Natural killer cell (primary cell): Measurements from ENCODE around the gene FARP1. TPM values are rescaled to one million over a fixed set of nuclear protein-coding genes. Genes with fewer than 3 reads are reported as not detected.

Source experiments
- ATAC-seq, 3 donors: fragments of 150-1000 bp in 2 of 3; fragments of 200-7000 bp in 1 of 3; cut with Tn5 transposase; 1 replicate in 1 of 3; 2 replicates in 2 of 3; pipeline ENCODE4 v1.10.0; 2021; ENCODE audit warnings: mild to moderate bottlenecking in 2 of 3, moderate library complexity in 2 of 3
- DNase-seq, 2 donors: peaks; one replicate each; pipeline versions ENCODE4 v3.0.0 to v3.0.0-alpha.2; 2013 to 2021; ENCODE audit warnings: mixed read lengths in 1 of 2
- H3K27ac ChIP-seq: one replicate; pipeline ENCODE4 v1.5.1; 2013; ENCODE audit warnings: mild to moderate bottlenecking, low read length
- H3K27me3 ChIP-seq: one replicate; pipeline ENCODE4 v1.6.1; 2013; ENCODE audit warnings: low read length; ENCODE audit not compliant: control insufficient read depth, insufficient read depth
- H3K36me3 ChIP-seq: one replicate; pipeline ENCODE4 v1.6.1; 2013; ENCODE audit warnings: low read length; ENCODE audit not compliant: control insufficient read depth, insufficient read depth
- H3K4me1 ChIP-seq: one replicate; pipeline ENCODE4 v1.6.1; 2013; ENCODE audit warnings: low read length; ENCODE audit not compliant: control insufficient read depth, insufficient read depth
- H3K4me3 ChIP-seq: one replicate; pipeline ENCODE4 v1.5.1; 2013; ENCODE audit warnings: low read length
- H3K9me3 ChIP-seq: one replicate; pipeline ENCODE4 v1.6.1; 2013; ENCODE audit warnings: low read length; ENCODE audit not compliant: control insufficient read depth, insufficient read depth
- H3K27ac Mint-ChIP-seq, 2 donors: one replicate each; pipeline ENCODE4 v1.8.0; 2022; ENCODE audit warnings: mild to moderate bottlenecking in 2 of 2, mixed read lengths in 2 of 2, moderate library complexity in 1 of 2
- H3K27me3 Mint-ChIP-seq, 2 donors: one replicate each; pipeline ENCODE4 v1.8.0; 2022; ENCODE audit warnings: low read depth in 2 of 2, mixed read lengths in 2 of 2
- H3K36me3 Mint-ChIP-seq: one replicate; pipeline ENCODE4 v1.8.0; 2022; ENCODE audit warnings: mixed read lengths
- H3K4me1 Mint-ChIP-seq, 2 donors: one replicate each; pipeline ENCODE4 v1.8.0; 2022; ENCODE audit warnings: mixed read lengths in 2 of 2
- H3K4me3 Mint-ChIP-seq: one replicate; pipeline ENCODE4 v1.8.0; 2022; ENCODE audit warnings: mild to moderate bottlenecking, moderate library complexity, mixed read lengths
- H3K9me3 Mint-ChIP-seq, 2 donors: one replicate each; pipeline ENCODE4 v1.8.0; 2022; ENCODE audit warnings: mixed read lengths in 2 of 2
- WGBS: methylation state at CpG from one replicate; pipeline ENCODE4 v1.1.7; 2013; ENCODE audit warnings: missing lambda C conversion rate; ENCODE audit not compliant: insufficient coverage; 5-methylcytosine and 5-hydroxymethylcytosine counted together
- intact Hi-C: fragments of 100-400 bp; cut with micrococcal nuclease; formaldehyde crosslinking; loops from one replicate; pipeline ENCODE4 v1.14.2; 2022
- total RNA-seq, 4 donors: library from RNA; stranded (reverse); fragments of 120-200 nt in 1 of 4; gene quantifications; one replicate each; pipeline versions ENCODE4 v1.2.3 to v1.2.4, GENCODE V29; 2013 to 2022
- TF ChIP-seq, protein P1 (sequence below): fragments of 200-600 bp; IDR thresholded peaks from one replicate; pipeline ENCODE4 v1.8.0; 2022; ENCODE audit warnings: antibody characterized with exemption

The FARP1 gene
- total RNA-seq, 3 donors from 2014 or later (not counting 1 experiment from before 2014, with no cell fraction given) = 0.71 to 1.2 (median 1.1) TPM

DNA sequence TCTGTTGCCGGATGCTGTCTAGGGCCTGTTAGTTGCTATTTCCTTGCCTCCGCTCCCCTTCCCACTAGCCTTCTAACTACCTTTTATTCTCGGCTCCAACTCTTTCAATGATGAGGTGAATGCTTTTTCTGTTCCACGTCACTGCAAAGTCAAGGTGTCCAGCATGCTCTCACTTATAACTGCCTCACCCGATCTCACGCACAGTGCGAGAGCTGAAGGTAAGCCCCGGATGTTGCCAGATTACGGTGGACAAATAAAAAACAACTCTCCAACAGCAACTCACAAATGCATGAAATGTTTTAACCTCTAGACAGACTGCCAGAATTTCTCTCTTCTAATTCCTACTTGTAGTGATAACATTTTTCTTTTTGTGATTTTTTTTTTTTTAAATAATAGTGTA lies 264.1 kb downstream of the FARP1 start:
- TF ChIP-seq, protein P1, sequence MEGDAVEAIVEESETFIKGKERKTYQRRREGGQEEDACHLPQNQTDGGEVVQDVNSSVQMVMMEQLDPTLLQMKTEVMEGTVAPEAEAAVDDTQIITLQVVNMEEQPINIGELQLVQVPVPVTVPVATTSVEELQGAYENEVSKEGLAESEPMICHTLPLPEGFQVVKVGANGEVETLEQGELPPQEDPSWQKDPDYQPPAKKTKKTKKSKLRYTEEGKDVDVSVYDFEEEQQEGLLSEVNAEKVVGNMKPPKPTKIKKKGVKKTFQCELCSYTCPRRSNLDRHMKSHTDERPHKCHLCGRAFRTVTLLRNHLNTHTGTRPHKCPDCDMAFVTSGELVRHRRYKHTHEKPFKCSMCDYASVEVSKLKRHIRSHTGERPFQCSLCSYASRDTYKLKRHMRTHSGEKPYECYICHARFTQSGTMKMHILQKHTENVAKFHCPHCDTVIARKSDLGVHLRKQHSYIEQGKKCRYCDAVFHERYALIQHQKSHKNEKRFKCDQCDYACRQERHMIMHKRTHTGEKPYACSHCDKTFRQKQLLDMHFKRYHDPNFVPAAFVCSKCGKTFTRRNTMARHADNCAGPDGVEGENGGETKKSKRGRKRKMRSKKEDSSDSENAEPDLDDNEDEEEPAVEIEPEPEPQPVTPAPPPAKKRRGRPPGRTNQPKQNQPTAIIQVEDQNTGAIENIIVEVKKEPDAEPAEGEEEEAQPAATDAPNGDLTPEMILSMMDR = no peak
- peaks cover 4 to 8% of the 10 kb centered on the region in 2 donors for H3K4me1 Mint-ChIP-seq
- Histone ChIP-seq H3K9me3 (no peaks in the 10 kb centered on the region), H3K4me3 (no peak overlapping the region), H3K4me1 (no peaks in the 10 kb centered on the region), H3K36me3 (no peaks in the 10 kb centered on the region), H3K27me3 (peaks cover 2% of the 10 kb centered on the region), H3K27ac (no peak overlapping the region)
- intact Hi-C loops = no loop called here
- no peak overlapping the region for H3K4me3 Mint-ChIP-seq
- H3K27ac Mint-ChIP-seq = no peak overlapping the region
- H3K27me3 Mint-ChIP-seq = peaks cover 13 to 25% of the 10 kb centered on the region in 2 donors
- DNase-seq = no peak
- no peaks in the 10 kb centered on the region for H3K36me3 Mint-ChIP-seq
- no peaks in the 10 kb centered on the region for H3K9me3 Mint-ChIP-seq
- no peak for ATAC-seq
- 91% methylated on average over 9 of the region's 9 CpGs for WGBS

DNA sequence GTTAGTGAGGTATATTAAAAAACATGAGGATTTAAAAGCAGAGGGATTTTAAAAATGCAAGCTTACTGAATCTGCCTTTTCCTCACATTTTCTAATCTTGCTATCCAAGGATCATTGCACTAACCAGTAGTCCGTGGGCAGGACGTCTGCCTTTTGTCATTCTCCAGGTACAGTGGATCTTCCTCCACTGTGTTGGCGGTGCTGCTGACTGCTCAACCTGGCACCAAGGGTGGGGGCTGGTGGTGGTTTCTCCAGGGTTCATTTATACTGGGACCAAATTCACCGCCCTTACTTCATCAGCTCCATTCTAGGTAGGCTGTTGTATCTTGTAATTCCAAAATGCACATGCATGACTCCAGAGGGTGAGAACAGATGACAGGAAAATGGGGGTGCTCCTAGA lies 264.7 kb downstream of the FARP1 start:
- TF ChIP-seq, protein P1 = no peak
- intact Hi-C loops = no loop called here
- no peak overlapping the region for H3K27ac ChIP-seq
- peaks cover 2% of the 10 kb centered on the region for H3K27me3 ChIP-seq
- H3K4me3 Mint-ChIP-seq = no peak overlapping the region
- H3K4me3 ChIP-seq = no peak overlapping the region
- H3K36me3 ChIP-seq = no peaks in the 10 kb centered on the region
- DNase-seq = no peak
- H3K27ac Mint-ChIP-seq = no peak overlapping the region
- peaks cover 6 to 10% of the 10 kb centered on the region in 2 donors for H3K4me1 Mint-ChIP-seq
- ATAC-seq = no peak
- H3K4me1 ChIP-seq = no peaks in the 10 kb centered on the region
- H3K9me3 ChIP-seq = no peaks in the 10 kb centered on the region
- H3K9me3 Mint-ChIP-seq = no peaks in the 10 kb centered on the region
- H3K27me3 Mint-ChIP-seq = peaks cover 12 to 31% of the 10 kb centered on the region in 2 donors
- H3K36me3 Mint-ChIP-seq = no peaks in the 10 kb centered on the region
- WGBS = 93% methylated on average over 4 of the region's 4 CpGs

DNA sequence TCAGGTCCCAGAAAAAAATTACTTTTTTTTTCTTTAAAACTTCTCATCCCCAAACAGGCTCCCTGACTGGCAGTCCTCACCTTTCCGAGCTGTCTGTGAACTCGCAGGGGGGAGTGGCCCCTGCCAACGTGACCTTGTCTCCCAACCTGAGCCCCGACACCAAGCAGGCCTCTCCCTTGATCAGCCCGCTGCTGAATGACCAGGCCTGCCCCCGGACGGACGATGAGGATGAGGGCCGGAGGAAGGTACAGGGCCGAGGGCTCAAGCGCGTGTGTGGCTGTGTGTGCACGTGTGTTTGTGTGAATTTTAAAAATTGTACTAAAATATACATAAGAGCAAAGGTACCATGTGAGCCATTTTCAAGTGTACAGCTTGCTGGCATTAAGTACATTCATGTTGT lies 266.4 kb downstream of the FARP1 start:
- Histone ChIP-seq H3K36me3 (no peaks in the 10 kb centered on the region), H3K9me3 (no peaks in the 10 kb centered on the region), H3K4me3 (no peak overlapping the region), H3K4me1 (no peaks in the 10 kb centered on the region), H3K27ac (no peak overlapping the region), H3K27me3 (peaks cover 2% of the 10 kb centered on the region)
- ATAC-seq (no peak), DNase-seq (no peak)
- Mint-ChIP-seq H3K4me3 (no peak overlapping the region), H3K9me3 (no peaks in the 10 kb centered on the region), H3K27me3 (peaks cover 12 to 42% of the 10 kb centered on the region in 2 donors), H3K36me3 (no peaks in the 10 kb centered on the region), H3K4me1 (peaks cover 6 to 10% of the 10 kb centered on the region in 2 donors), H3K27ac (no peak overlapping the region)
- 93% methylated on average over 13 of the region's 13 CpGs for WGBS
- intact Hi-C loops = no loop called here
- TF ChIP-seq, protein P1 = no peak

DNA sequence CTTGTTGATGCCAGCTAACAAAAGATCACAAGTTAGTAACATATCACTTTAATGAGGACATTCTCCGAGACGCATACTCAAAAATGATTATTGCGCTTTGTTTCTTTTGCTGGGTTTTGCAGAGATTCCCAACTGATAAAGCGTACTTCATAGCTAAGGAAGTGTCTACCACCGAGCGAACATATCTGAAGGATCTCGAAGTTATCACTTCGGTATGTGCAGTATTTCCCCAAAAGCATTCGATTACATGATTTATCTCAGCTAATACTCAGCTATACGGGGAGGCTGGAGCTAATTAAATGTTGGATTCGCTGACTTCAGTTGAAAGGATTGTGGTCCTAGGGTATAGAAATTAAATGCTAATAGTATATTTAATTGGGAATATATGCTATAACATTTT lies 267.7 kb downstream of the FARP1 start:
- Histone ChIP-seq H3K36me3 (no peaks in the 10 kb centered on the region), H3K27ac (no peak overlapping the region), H3K9me3 (no peaks in the 10 kb centered on the region), H3K4me3 (no peak overlapping the region), H3K4me1 (no peaks in the 10 kb centered on the region), H3K27me3 (peaks cover 2% of the 10 kb centered on the region)
- Mint-ChIP-seq H3K27me3 (peaks cover 10 to 51% of the 10 kb centered on the region in 2 donors), H3K4me3 (no peak overlapping the region), H3K36me3 (no peaks in the 10 kb centered on the region), H3K4me1 (peaks cover 6 to 10% of the 10 kb centered on the region in 2 donors), H3K9me3 (no peaks in the 10 kb centered on the region), H3K27ac (no peak overlapping the region)
- WGBS = 93% methylated on average over 10 of the region's 11 CpGs
- ATAC-seq (no peak), DNase-seq (no peak)
- intact Hi-C loops = no loop called here
- TF ChIP-seq, protein P1 = no peak
